Measurements from ENCODE around the gene SLC9B1.

DNA sequence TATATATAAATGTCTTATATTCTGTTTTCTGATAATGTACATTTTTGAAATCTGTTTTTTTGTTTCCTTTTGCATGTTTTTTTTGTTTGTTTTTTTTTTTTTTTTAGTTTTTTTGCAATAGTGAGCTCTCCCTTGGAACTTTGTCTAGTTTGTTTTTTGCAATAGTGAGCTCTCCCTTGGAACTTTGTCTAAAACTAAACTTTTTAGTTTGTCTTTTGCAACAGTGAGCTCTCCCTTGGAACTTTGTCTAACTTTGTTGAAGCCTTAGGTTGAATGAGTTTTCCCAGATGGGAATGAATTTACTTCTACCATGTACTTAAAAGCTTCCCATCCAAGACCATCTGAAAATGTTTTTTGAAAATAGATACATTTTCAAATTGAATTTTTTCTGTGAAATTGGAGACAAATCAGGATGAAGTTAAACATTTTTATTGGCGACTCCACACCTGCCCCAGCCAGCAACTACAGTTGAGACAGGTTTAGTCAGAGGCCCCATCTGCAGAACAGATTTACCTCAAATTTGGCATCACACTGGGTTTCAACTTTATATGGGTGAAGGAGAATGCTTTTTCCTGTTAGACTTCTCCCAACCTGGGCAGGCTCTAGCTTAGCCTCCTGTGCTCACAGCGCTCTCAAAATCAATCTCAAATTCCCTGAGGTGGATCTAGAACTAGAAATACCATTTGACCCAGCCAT, 41.1 kb upstream of the SLC9B1 start:
- TF ChIP-seq, protein P1, sequence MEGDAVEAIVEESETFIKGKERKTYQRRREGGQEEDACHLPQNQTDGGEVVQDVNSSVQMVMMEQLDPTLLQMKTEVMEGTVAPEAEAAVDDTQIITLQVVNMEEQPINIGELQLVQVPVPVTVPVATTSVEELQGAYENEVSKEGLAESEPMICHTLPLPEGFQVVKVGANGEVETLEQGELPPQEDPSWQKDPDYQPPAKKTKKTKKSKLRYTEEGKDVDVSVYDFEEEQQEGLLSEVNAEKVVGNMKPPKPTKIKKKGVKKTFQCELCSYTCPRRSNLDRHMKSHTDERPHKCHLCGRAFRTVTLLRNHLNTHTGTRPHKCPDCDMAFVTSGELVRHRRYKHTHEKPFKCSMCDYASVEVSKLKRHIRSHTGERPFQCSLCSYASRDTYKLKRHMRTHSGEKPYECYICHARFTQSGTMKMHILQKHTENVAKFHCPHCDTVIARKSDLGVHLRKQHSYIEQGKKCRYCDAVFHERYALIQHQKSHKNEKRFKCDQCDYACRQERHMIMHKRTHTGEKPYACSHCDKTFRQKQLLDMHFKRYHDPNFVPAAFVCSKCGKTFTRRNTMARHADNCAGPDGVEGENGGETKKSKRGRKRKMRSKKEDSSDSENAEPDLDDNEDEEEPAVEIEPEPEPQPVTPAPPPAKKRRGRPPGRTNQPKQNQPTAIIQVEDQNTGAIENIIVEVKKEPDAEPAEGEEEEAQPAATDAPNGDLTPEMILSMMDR (IDR thresholded peaks at IDR 0.05 in 8 of 11, conservative IDR thresholded peaks at IDR 0.05 in 3 of 11): no peak
- TF ChIP-seq POLR2A (IDR thresholded peaks at IDR 0.05) (no peak), POLR2AphosphoS5 (IDR thresholded peaks at IDR 0.05) (no peak)

Data from spleen (tissue), 7 donors.